Astrocyte (in vitro differentiated cells and primary cell): ENCODE measurements around the gene CLK2.

Source experiments
- CTCF ChIP-seq: IDR thresholded peaks from 2 replicates; pipeline ENCODE4 v1.5.1; 2011; ENCODE audit warnings: low read depth, mild to moderate bottlenecking, inconsistent platforms, low read length, moderate library complexity; ENCODE audit not compliant: insufficient read depth
- EZH2 ChIP-seq: IDR thresholded peaks from 2 replicates; pipeline ENCODE4 v1.6.1; 2012; ENCODE audit warnings: mild to moderate bottlenecking, low read length, inconsistent platforms; ENCODE audit not compliant: insufficient read depth

- TF ChIP-seq CTCF, result no peak
- TF ChIP-seq EZH2, result no peak
Observed at GRCh38 chr1:155319536-155319935, 46.2 kb upstream of the CLK2 start.
